T-helper 17 cell (primary cell): Measurements from ENCODE around the gene LNX1. TPM values are rescaled to one million over a fixed set of nuclear protein-coding genes. Genes with fewer than 3 reads are reported as not detected.

Source experiments
- ATAC-seq: fragments of 150-1000 bp; cut with Tn5 transposase; 2 replicates; pipeline ENCODE4 v1.10.0; 2021; ENCODE audit warnings: mild to moderate bottlenecking, moderate library complexity
- DNase-seq, 3 donors: peaks; one replicate each; pipeline versions ENCODE4 v3.0.0 to v3.0.0-alpha.2; 2020 to 2021
- H3K9me3 ChIP-seq: one replicate; pipeline ENCODE4 v1.7.0; 2013; ENCODE audit warnings: low read length, mild to moderate bottlenecking; ENCODE audit not compliant: control insufficient read depth, poor library complexity, severe bottlenecking
- H3K27ac Mint-ChIP-seq: one replicate; pipeline ENCODE4 v1.8.0; 2022; ENCODE audit warnings: mild to moderate bottlenecking, moderate library complexity, mixed read lengths
- H3K27me3 Mint-ChIP-seq: one replicate; pipeline ENCODE4 v1.8.0; 2022; ENCODE audit warnings: mixed read lengths
- H3K36me3 Mint-ChIP-seq: one replicate; pipeline ENCODE4 v1.8.0; 2022; ENCODE audit warnings: low read depth, mixed read lengths
- H3K4me1 Mint-ChIP-seq: one replicate; pipeline ENCODE4 v1.8.0; 2022; ENCODE audit warnings: mild to moderate bottlenecking, mixed read lengths
- H3K4me3 Mint-ChIP-seq: one replicate; pipeline ENCODE4 v1.8.0; 2022; ENCODE audit warnings: mild to moderate bottlenecking, moderate library complexity, mixed read lengths
- total RNA-seq, 4 donors: library from RNA in 2 of 4; stranded (reverse) in 2 of 4; gene quantifications; one replicate each; pipeline ENCODE4 v1.2.3 and lab custom pipeline; 2022 to 2026

LNX1 gene
- total RNA-seq, 2 donors from 2014 or later, result not detected

- H3K27me3 Mint-ChIP-seq, result peaks cover 41% of the 10 kb centered on the region
- H3K4me3 Mint-ChIP-seq, result no peak overlapping the region
- peaks cover 6% of the 10 kb centered on the region for H3K4me1 Mint-ChIP-seq
- H3K9me3 ChIP-seq, result no peaks in the 10 kb centered on the region
- no peak for DNase-seq
- no peak for ATAC-seq
- no peak overlapping the region for H3K27ac Mint-ChIP-seq
- peaks cover 4% of the 10 kb centered on the region for H3K36me3 Mint-ChIP-seq
Observed at GRCh38 chr4:53595204-53595603, 3.9 kb upstream of the LNX1 start.

DNA sequence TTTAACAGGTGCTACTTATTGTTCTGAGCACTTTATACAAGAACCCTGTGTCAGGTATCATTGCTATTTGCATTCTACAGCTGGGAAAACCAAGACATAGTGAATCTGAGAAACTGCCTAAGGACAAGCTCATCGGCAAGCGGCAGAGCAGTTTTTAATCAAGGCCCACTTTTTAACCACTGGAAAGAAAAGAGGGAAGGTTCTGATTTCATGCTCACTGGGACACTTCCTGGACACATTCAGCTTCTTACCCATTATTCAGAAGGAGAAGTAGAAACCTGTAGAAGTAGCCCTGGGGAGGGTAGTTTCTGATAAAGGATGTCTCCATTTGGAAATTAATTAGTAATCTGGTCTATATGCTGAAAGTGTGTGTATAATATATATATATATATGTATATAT, 2.5 kb upstream of the LNX1 start:
- ATAC-seq (no peak), DNase-seq (no peak)
- H3K9me3 ChIP-seq, result no peaks in the 10 kb centered on the region
- Mint-ChIP-seq H3K4me3 (no peak overlapping the region), H3K36me3 (peaks cover 4% of the 10 kb centered on the region), H3K4me1 (peaks cover 6% of the 10 kb centered on the region), H3K27me3 (peaks cover 52% of the 10 kb centered on the region), H3K27ac (no peak overlapping the region)

DNA sequence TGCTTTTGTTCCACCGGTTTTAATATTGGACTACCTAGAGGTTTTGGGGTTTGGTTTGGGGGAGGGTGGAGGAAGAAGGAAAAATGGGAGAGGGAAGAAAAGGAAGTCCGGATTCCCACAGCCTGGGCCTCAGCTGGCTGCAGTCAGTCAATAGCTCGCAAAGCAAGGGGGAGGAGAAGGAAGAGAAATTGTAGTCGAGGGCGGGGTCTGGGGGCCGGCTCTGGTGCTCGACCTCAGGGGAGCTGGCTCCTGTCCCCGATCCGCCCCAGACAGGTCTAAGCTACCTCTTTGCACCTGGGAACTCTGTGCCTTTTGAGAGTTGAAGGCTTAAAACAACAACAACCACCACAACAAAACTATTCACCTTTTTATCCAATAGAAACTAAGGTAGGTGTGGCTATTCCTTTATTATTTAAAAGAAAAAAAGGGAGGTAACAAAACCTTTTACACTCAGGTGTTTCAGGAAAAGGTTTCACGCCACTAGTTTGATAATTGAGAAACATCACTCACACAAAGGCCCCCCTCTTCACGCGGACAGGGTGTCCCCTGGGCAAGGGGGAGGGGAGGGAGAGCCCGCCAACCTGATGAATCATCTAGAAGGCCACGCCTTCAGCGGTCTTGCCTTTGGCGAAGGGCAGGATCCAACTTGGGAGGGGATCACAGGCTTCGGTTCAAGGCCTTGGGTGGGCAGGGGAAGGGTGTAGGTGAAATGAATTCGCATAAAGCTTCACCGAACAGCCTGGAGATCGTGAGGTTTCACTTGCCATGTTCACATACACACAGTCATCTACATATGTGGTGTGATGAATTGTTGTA, 1.6 kb upstream of the LNX1 start:
- Mint-ChIP-seq H3K27me3 (peaks cover 58% of the 10 kb centered on the region), H3K36me3 (peaks cover 4% of the 10 kb centered on the region), H3K4me3 (no peak overlapping the region), H3K27ac (no peak overlapping the region), H3K4me1 (peaks cover 6% of the 10 kb centered on the region)
- no peaks in the 10 kb centered on the region for H3K9me3 ChIP-seq
- no peak for ATAC-seq
- DNase-seq, result no peak

GRCh38 chr4:53592122-53592521, 836 bp upstream of the LNX1 start:
- ATAC-seq (no peak), DNase-seq (no peak)
- H3K27me3 Mint-ChIP-seq, result peaks cover 62% of the 10 kb centered on the region
- no peak overlapping the region for H3K4me3 Mint-ChIP-seq
- H3K36me3 Mint-ChIP-seq, result peaks cover 4% of the 10 kb centered on the region
- no peaks in the 10 kb centered on the region for H3K9me3 ChIP-seq
- H3K27ac Mint-ChIP-seq, result no peak overlapping the region
- H3K4me1 Mint-ChIP-seq, result peaks cover 6% of the 10 kb centered on the region

DNA sequence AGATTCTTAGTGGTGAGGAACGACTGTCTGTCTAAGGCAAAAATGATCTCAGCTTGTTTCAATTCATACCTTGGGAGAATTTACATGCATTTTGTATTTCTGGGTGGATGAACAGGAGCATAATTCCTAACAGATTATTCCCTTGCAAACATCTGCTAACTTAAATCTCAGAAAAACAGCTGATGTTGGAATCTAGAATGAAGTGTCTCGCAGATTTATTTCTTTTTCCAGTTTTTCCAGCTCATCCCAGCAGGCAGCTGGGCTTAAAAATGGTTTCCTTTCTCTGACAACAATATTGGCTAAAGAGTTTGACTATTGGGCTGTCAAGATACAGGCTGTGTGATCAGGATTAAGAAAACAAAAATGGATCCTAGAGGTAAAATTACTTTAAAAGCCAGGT, 1.1 kb downstream of the LNX1 start:
- H3K4me3 Mint-ChIP-seq, result no peak overlapping the region
- H3K36me3 Mint-ChIP-seq, result peaks cover 4% of the 10 kb centered on the region
- no peaks in the 10 kb centered on the region for H3K9me3 ChIP-seq
- peaks cover 69% of the 10 kb centered on the region for H3K27me3 Mint-ChIP-seq
- no peak for DNase-seq
- no peak overlapping the region for H3K27ac Mint-ChIP-seq
- no peak for ATAC-seq
- peaks cover 6% of the 10 kb centered on the region for H3K4me1 Mint-ChIP-seq

DNA sequence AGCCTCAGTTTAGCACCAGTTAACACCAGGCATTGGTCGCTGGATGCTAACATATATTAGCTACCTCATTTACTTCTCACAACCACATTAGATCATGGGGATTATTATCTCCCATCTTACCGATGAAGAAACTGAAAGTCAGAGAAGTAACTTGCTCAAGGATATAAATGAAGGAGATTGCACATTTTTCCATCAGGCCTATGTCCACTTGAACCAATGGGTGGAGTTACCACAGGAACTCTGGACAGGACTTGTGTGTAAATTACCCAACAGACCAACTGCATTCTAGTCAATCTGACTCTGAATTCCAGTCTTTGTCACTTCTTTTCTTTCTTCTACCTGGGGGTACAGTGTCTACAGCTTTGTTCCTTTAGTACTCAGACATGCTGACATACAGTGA, 1.8 kb downstream of the LNX1 start:
- H3K9me3 ChIP-seq, result no peaks in the 10 kb centered on the region
- Mint-ChIP-seq H3K4me1 (peaks cover 6% of the 10 kb centered on the region), H3K27me3 (peaks cover 65% of the 10 kb centered on the region), H3K36me3 (peaks cover 4% of the 10 kb centered on the region), H3K4me3 (no peak overlapping the region), H3K27ac (no peak overlapping the region)
- DNase-seq, result no peak
- no peak for ATAC-seq

DNA sequence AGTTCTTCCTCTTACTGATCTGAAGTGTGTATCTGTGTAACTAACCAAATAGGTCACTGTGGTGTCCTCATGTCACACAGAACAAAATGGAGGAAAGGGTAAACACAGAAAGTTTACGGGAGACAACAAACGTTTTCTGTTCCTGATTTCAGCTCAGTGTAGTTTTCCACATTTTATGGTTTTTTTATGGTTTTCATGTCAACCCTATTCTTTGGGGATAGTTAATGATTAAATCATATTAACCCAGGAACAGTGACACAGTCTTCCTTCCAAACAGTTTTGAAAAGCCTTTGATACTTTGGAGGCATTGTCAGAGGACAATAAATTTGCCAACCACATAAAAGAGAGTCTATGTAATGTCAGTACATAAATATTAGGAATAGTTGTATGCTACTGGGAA, 4.2 kb downstream of the LNX1 start:
- no peak for ATAC-seq
- H3K27ac Mint-ChIP-seq, result no peak overlapping the region
- H3K4me3 Mint-ChIP-seq, result no peak overlapping the region
- peaks cover 61% of the 10 kb centered on the region for H3K27me3 Mint-ChIP-seq
- peaks cover 6% of the 10 kb centered on the region for H3K4me1 Mint-ChIP-seq
- H3K9me3 ChIP-seq, result no peaks in the 10 kb centered on the region
- peaks cover 4% of the 10 kb centered on the region for H3K36me3 Mint-ChIP-seq
- no peak for DNase-seq

- ATAC-seq (no peak), DNase-seq (no peak)
- Mint-ChIP-seq H3K4me1 (peaks cover 2% of the 10 kb centered on the region), H3K36me3 (no peaks in the 10 kb centered on the region), H3K27ac (no peak overlapping the region), H3K27me3 (peaks cover 52% of the 10 kb centered on the region), H3K4me3 (no peak overlapping the region)
- H3K9me3 ChIP-seq, result no peaks in the 10 kb centered on the region
Observed at GRCh38 chr4:53586121-53586816, 5.0 kb downstream of the LNX1 start.

GRCh38 chr4:53584658-53585057, 6.6 kb downstream of the LNX1 start:
- Mint-ChIP-seq H3K4me3 (no peak overlapping the region), H3K36me3 (no peaks in the 10 kb centered on the region), H3K27me3 (peaks cover 42% of the 10 kb centered on the region), H3K27ac (no peak overlapping the region), H3K4me1 (no peaks in the 10 kb centered on the region)
- DNase-seq (no peak), ATAC-seq (no peak)
- H3K9me3 ChIP-seq, result no peaks in the 10 kb centered on the region

DNA sequence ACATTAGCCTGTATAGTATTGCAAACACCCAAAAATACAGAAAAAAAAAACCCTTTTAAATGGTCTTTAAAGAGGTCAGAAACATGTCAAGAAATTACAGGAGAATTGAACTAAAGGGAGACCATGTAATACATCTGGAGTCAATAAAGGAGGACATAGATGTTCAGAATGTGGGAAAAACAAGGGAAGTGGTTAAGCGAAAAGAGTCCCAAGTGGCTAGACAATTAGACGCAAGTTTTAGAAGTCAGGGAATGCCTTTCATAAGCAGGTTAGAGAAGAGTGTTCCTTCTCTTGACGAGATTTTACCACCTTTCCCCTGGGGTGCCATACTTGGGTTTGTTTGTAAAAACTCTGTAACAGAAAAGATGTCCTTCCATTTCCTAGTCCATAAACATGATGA, 7.8 kb downstream of the LNX1 start:
- Mint-ChIP-seq H3K27ac (no peak overlapping the region), H3K4me1 (no peaks in the 10 kb centered on the region), H3K27me3 (peaks cover 37% of the 10 kb centered on the region), H3K4me3 (no peak overlapping the region), H3K36me3 (no peaks in the 10 kb centered on the region)
- DNase-seq (no peak), ATAC-seq (no peak)
- no peaks in the 10 kb centered on the region for H3K9me3 ChIP-seq

GRCh38 chr4:53582194-53582593, 9.1 kb downstream of the LNX1 start:
- Mint-ChIP-seq H3K27ac (no peak overlapping the region), H3K4me3 (no peak overlapping the region), H3K36me3 (no peaks in the 10 kb centered on the region), H3K27me3 (peaks cover 27% of the 10 kb centered on the region), H3K4me1 (no peaks in the 10 kb centered on the region)
- DNase-seq (no peak), ATAC-seq (no peak)
- H3K9me3 ChIP-seq, result no peaks in the 10 kb centered on the region

DNA sequence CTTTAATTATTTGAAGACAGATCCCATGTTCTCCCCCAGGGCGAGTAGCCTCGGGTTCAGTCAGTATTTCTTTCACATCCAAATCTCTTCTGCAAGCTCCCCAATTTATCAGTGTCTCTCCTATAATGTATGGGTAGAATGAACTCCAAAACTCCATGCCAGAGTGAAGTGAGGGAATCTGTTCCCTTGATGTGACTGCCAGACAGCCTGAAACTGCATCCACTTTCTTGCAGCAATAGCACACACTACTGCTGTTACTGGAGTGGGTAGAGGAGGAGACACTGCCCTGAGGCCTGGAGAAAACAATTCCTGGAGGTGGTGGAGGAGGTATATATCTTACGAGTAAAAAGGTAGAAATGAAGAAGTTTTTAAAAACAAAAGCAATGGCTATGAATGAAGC, 11.0 kb downstream of the LNX1 start:
- H3K36me3 Mint-ChIP-seq, result no peaks in the 10 kb centered on the region
- no peak overlapping the region for H3K4me3 Mint-ChIP-seq
- no peak for DNase-seq
- H3K4me1 Mint-ChIP-seq, result no peaks in the 10 kb centered on the region
- no peak for ATAC-seq
- H3K9me3 ChIP-seq, result no peaks in the 10 kb centered on the region
- no peak overlapping the region for H3K27ac Mint-ChIP-seq
- H3K27me3 Mint-ChIP-seq, result peaks cover 19% of the 10 kb centered on the region

DNA sequence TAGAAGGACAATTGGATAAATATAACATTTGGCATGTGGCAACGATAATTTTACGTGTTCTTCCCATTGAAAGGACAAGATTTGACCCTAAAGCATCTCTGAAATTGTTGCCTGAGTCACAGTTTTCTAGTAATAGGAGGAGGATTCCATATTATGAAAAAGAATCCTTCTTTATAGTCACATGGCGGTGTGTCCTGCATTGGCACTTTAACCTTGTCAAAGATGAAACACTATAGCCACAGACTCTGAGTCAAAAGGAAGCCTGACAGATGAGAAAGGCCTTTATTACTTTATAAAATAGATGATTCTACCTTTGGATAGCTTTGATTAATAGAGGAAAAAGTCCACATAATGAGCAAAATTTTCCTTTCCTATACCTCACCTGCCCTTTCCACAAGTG, 11.5 kb downstream of the LNX1 start:
- no peak for ATAC-seq
- Mint-ChIP-seq H3K27ac (no peak overlapping the region), H3K4me3 (no peak overlapping the region), H3K4me1 (no peaks in the 10 kb centered on the region), H3K27me3 (peaks cover 19% of the 10 kb centered on the region), H3K36me3 (no peaks in the 10 kb centered on the region)
- no peak for DNase-seq
- no peaks in the 10 kb centered on the region for H3K9me3 ChIP-seq
